GM18873 (cell line): ENCODE results near the gene PRSS21.
A peak's percentile ranks its signal among the peaks of the same experiment; 100 is the strongest.

Experiments
- ATAC-seq: cut with Tn5 transposase; IDR thresholded peaks from one replicate; pipeline ENCODE4 v1.9.1; 2021; ENCODE audit warnings: mild to moderate bottlenecking, moderate library complexity, moderate number of reproducible peaks; ENCODE audit not compliant: unreplicated experiment, low FRiP score

PRSS21 gene

DNA sequence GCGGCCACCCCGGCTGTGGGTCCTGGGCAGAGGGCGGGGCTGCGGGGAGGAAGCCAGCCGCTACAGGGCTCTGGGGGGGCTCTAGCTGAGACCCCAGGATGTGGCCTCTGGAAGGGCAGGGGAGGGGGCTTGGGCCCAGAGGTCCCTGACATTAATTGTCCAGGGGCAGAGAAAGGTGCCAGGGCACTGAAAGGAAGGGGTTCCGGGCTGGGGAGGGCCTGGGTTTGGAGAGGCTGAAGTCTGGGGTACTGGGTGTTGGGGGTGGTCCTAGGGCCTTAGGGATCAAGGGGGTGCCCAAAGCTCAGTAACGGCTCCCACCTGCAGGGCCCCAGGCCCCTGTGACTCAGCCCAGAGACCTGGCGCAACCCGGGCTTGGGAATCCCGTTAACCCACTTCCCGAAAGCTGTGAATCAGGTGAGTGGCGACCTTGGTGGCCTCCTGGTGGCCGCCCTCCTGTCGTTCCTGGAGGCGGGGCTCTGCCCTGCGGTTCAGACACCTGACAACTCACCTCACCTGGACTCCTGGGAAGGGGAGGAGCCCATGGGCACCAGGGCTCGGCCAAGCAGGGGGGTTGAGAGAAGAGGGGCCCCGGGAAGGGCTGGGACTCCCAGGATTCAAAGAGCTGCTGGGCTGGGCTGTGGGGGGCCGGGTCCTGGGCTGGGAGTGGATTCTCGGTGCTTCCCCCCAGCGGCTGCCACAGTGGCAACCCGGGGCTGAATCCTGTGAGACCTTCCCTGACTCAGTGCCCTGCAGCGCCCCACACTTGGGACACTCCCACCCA lies 41.4 kb downstream of the PRSS21 start:
- no peak for ATAC-seq

DNA sequence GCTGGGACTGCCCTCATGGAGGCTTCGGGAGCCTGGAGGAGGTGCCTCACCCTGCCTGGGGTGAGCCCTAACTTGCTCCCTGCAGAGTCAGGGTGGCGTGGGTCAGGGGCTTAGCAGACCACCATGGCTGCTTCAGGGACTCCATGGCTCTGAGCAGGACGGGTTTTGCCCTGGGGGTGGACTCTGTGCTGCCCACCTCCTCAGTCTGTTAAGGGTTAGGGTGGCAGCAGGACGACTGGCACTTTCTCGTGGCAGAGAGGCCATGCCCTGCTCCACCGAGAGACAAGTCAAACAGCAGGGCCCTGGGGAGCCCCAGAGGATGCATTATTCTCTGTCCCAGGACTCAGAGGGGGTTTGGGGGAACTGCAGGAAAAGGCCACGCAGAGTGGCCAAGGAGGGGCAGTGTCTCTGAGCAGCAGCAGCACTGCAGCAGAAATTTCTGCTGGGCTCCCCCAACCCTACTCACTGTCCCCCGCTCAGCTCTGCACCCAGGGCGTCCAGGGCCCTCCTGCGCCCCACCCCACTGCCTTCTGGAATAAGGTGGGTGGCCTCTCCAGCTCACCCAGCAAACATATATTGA lies 42.7 kb downstream of the PRSS21 start:
- ATAC-seq = no peak

DNA sequence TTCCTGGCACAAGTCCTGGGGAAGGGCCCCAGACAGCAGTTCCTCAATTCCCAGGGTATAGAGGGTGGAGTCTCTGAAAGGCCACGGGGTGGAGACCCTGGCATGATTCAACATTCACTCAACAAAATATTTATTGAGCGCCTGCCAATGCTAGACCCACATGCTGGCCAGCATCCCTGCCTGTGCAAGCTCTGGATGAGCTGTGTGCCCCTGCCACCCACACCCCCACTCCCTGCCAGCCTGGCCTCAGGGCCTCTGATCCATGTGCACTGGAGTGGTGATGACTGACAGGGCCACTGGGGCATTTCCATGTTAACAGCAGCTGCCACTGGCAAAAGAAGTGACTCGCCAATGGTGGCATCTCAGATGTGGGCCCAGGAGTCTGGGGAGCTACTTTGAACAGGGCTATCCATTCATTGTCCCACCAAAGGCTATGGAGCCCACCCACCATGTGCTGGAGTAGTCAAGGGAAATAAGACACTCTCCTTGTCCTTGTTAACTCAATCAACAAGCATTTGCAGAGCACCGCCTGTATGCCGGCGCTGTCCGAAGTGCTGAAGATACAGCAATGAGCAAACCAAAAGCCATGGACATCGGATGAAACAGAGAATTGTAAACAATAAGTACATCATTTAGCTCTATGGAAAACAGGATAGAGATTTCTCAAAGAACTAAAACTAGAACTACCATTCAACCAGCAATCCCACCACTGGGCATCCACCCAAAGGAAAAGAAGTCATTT lies 44.0 kb downstream of the PRSS21 start:
- ATAC-seq = no peak

DNA sequence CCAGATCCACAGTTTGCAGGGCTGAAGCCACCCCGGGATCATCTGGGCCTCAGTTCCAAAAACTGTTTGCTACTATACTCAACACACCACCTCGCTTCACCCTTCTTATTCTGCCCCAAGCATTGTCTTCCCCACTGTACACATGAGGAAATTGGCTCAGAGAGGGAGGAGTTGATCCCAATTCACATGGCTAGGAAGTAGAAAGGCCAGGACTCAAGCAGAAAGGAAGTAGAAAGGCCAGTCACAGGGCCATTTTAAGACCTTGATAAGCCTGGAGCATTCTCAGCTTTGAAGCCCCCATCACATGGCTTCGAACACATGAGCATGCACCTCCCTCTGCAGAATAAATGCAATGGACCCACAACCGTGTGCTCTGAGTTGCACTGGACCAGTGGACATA lies 48.6 kb downstream of the PRSS21 start:
- ATAC-seq = no peak

DNA sequence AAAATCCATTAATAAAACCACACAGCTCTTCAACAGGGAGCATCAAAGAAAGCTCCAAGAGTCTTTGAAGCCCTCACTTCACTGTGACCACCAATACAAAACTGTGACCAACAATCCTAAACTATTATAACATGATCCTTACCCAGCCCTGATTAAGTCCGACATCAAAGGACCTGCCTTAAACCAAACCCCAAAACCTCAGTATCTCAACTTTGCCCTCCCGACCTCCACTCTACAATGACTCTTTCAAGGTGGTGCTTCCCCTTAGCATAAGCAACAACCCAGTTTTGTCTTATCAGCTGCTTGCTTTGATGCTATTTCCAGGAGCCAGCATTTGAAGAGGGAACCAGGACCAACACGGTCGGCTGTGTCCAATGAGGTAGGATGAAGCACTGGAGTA lies 49.4 kb downstream of the PRSS21 start:
- ATAC-seq = no peak

DNA sequence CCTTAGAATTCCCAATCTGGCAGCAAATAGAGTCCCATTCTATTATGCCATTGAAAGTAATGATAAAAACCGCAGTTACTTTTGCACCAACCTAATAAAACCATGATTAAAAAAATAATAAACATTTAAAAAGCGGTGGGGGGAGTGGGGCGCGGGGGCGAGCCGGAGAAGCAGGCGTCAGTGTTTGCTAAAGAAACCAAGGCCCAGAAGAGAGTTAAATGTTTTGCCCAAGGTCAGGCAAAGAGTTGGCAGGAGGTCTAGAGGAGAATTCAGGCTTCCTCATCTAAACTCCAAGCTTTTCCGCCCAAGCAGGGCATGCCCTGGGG lies 50.6 kb downstream of the PRSS21 start:
- ATAC-seq = no peak

DNA sequence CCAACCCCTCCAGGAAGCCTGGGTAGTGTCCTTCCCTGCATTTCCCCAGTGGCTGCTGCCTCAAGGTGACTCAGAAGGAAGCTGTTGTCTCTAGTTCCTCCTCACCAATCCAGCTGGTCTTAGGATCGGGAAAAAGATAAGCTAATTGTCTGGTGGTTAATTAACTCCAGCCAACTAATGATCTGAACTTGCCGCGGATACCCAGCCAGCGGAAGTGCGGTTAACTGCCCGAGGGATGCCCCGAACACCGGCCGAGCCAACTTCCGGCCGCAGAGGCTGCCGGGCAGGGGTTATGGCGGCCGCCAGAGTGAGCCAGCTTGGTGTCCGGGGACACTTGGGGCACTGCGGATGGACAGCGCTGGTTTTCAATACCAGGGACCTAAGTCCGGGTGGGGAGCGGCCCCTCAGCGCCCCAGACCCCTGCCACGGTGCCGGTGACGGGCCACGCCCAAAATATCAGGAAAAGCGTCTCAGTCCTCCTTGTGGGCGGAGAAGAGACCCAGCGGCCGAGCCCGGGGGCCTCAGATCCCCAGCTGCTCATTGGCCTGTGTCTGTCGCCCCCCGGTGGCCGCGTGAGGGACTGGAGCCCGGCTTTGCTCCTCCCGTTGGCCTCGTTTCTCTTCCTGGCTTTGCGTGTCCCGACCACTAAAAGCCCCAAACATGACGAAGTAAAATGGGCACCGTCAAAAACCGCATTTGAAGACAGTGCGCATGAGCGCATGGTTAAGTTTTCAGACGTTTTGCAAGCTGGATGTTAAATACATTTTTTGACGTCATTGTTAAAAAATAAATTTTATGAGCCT lies 51.2 kb downstream of the PRSS21 start:
- ATAC-seq = peak; percentile 70
